GM23338 (cell line): ENCODE measurements around the gene NEIL1.

Experiments
- EZH2 ChIP-seq: fragments of 200-600 bp; sonication (generic); IDR thresholded peaks from one replicate; pipeline ENCODE4 v1.8.0; 2017; ENCODE audit warnings: antibody characterized with exemption, mild to moderate bottlenecking, low read depth; ENCODE audit not compliant: unreplicated experiment
- NANOG ChIP-seq: IDR thresholded peaks from 2 replicates; pipeline ENCODE4 v1.6.1; 2016; ENCODE audit warnings: antibody characterized with exemption, borderline replicate concordance
- STAT1 ChIP-seq: IDR thresholded peaks from one replicate; pipeline ENCODE4 v1.6.1; 2016; ENCODE audit warnings: antibody characterized with exemption; ENCODE audit not compliant: unreplicated experiment
- TF ChIP-seq, protein P1 (sequence below), 2 experiments: fragments of 200-600 bp in 1 of 2; sonication (generic) in 1 of 2; conservative IDR thresholded peaks; 2 replicates each; pipeline versions ENCODE4 v1.5.1 to v1.6.1; 2016 to 2017; ENCODE audit warnings: antibody characterized with exemption in 2 of 2, low read depth in 2 of 2, mild to moderate bottlenecking in 2 of 2, moderate library complexity in 1 of 2
- TF ChIP-seq, protein P2 (sequence below): IDR thresholded peaks from one replicate; pipeline ENCODE4 v1.6.1; 2018; ENCODE audit warnings: antibody characterized with exemption; ENCODE audit not compliant: unreplicated experiment
- TF ChIP-seq, protein P3 (sequence below): fragments of 250-450 bp; sonication (Bioruptor Pico); IDR thresholded peaks from 2 replicates; pipeline ENCODE4 v1.5.0; 2020; ENCODE audit warnings: mild to moderate bottlenecking, moderate library complexity
- TF ChIP-seq, protein P4 (sequence below): IDR thresholded peaks from 2 replicates; pipeline ENCODE4 v1.6.1; 2016; ENCODE audit warnings: antibody characterized with exemption

DNA sequence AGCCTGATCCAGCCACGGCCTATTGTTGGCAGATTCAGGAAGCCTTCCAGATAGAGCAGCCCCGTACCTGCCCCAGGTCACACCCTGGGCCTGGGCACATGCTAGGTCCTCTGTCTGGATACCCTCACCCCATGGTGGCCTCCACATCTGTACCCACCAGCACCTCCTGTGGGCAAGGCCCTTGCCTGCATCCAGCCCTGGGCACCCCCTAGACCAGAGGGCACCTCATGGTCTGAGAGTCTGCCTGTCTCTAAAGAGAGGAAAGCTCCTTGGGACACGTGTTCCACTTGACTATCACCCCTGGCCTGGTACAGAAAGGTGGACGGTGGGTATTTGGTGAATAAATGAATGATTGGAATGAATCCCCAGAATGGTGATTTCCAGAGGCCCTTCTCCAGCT, 19.8 kb upstream of the NEIL1 start:
- TF ChIP-seq EZH2 (no peak), NANOG (no peak), STAT1 (no peak)
- TF ChIP-seq, protein P1, sequence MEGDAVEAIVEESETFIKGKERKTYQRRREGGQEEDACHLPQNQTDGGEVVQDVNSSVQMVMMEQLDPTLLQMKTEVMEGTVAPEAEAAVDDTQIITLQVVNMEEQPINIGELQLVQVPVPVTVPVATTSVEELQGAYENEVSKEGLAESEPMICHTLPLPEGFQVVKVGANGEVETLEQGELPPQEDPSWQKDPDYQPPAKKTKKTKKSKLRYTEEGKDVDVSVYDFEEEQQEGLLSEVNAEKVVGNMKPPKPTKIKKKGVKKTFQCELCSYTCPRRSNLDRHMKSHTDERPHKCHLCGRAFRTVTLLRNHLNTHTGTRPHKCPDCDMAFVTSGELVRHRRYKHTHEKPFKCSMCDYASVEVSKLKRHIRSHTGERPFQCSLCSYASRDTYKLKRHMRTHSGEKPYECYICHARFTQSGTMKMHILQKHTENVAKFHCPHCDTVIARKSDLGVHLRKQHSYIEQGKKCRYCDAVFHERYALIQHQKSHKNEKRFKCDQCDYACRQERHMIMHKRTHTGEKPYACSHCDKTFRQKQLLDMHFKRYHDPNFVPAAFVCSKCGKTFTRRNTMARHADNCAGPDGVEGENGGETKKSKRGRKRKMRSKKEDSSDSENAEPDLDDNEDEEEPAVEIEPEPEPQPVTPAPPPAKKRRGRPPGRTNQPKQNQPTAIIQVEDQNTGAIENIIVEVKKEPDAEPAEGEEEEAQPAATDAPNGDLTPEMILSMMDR (conservative IDR thresholded peaks at IDR 0.05; ENCODE audit: low read depth in 2 of 2): peak; percentile 19 to 38; a peak in 3 of 4 replicates
- TF ChIP-seq, protein P2, sequence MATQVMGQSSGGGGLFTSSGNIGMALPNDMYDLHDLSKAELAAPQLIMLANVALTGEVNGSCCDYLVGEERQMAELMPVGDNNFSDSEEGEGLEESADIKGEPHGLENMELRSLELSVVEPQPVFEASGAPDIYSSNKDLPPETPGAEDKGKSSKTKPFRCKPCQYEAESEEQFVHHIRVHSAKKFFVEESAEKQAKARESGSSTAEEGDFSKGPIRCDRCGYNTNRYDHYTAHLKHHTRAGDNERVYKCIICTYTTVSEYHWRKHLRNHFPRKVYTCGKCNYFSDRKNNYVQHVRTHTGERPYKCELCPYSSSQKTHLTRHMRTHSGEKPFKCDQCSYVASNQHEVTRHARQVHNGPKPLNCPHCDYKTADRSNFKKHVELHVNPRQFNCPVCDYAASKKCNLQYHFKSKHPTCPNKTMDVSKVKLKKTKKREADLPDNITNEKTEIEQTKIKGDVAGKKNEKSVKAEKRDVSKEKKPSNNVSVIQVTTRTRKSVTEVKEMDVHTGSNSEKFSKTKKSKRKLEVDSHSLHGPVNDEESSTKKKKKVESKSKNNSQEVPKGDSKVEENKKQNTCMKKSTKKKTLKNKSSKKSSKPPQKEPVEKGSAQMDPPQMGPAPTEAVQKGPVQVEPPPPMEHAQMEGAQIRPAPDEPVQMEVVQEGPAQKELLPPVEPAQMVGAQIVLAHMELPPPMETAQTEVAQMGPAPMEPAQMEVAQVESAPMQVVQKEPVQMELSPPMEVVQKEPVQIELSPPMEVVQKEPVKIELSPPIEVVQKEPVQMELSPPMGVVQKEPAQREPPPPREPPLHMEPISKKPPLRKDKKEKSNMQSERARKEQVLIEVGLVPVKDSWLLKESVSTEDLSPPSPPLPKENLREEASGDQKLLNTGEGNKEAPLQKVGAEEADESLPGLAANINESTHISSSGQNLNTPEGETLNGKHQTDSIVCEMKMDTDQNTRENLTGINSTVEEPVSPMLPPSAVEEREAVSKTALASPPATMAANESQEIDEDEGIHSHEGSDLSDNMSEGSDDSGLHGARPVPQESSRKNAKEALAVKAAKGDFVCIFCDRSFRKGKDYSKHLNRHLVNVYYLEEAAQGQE: no peak
- TF ChIP-seq, protein P3, sequence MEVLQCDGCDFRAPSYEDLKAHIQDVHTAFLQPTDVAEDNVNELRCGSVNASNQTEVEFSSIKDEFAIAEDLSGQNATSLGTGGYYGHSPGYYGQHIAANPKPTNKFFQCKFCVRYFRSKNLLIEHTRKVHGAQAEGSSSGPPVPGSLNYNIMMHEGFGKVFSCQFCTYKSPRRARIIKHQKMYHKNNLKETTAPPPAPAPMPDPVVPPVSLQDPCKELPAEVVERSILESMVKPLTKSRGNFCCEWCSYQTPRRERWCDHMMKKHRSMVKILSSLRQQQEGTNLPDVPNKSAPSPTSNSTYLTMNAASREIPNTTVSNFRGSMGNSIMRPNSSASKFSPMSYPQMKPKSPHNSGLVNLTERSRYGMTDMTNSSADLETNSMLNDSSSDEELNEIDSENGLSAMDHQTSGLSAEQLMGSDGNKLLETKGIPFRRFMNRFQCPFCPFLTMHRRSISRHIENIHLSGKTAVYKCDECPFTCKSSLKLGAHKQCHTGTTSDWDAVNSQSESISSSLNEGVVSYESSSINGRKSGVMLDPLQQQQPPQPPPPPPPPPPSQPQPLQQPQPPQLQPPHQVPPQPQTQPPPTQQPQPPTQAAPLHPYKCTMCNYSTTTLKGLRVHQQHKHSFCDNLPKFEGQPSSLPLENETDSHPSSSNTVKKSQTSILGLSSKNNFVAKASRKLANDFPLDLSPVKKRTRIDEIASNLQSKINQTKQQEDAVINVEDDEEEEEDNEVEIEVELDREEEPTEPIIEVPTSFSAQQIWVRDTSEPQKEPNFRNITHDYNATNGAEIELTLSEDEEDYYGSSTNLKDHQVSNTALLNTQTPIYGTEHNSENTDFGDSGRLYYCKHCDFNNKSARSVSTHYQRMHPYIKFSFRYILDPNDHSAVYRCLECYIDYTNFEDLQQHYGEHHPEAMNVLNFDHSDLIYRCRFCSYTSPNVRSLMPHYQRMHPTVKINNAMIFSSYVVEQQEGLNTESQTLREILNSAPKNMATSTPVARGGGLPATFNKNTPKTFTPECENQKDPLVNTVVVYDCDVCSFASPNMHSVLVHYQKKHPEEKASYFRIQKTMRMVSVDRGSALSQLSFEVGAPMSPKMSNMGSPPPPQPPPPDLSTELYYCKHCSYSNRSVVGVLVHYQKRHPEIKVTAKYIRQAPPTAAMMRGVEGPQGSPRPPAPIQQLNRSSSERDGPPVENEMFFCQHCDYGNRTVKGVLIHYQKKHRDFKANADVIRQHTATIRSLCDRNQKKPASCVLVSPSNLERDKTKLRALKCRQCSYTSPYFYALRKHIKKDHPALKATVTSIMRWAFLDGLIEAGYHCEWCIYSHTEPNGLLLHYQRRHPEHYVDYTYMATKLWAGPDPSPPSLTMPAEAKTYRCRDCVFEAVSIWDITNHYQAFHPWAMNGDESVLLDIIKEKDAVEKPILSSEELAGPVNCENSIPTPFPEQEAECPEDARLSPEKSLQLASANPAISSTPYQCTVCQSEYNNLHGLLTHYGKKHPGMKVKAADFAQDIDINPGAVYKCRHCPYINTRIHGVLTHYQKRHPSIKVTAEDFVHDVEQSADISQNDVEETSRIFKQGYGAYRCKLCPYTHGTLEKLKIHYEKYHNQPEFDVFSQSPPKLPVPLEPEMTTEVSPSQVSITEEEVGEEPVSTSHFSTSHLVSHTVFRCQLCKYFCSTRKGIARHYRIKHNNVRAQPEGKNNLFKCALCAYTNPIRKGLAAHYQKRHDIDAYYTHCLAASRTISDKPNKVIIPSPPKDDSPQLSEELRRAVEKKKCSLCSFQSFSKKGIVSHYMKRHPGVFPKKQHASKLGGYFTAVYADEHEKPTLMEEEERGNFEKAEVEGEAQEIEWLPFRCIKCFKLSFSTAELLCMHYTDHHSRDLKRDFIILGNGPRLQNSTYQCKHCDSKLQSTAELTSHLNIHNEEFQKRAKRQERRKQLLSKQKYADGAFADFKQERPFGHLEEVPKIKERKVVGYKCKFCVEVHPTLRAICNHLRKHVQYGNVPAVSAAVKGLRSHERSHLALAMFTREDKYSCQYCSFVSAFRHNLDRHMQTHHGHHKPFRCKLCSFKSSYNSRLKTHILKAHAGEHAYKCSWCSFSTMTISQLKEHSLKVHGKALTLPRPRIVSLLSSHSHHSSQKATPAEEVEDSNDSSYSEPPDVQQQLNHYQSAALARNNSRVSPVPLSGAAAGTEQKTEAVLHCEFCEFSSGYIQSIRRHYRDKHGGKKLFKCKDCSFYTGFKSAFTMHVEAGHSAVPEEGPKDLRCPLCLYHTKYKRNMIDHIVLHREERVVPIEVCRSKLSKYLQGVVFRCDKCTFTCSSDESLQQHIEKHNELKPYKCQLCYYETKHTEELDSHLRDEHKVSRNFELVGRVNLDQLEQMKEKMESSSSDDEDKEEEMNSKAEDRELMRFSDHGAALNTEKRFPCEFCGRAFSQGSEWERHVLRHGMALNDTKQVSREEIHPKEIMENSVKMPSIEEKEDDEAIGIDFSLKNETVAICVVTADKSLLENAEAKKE: no peak
- TF ChIP-seq, protein P4, sequence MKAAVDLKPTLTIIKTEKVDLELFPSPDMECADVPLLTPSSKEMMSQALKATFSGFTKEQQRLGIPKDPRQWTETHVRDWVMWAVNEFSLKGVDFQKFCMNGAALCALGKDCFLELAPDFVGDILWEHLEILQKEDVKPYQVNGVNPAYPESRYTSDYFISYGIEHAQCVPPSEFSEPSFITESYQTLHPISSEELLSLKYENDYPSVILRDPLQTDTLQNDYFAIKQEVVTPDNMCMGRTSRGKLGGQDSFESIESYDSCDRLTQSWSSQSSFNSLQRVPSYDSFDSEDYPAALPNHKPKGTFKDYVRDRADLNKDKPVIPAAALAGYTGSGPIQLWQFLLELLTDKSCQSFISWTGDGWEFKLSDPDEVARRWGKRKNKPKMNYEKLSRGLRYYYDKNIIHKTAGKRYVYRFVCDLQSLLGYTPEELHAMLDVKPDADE: no peak
